HG02970 (cell line): ENCODE results near the gene MAST4.

Experiments used
- ATAC-seq: cut with Tn5 transposase; IDR thresholded peaks from one replicate; pipeline ENCODE4 v1.9.1; 2021; ENCODE audit warnings: mild to moderate bottlenecking, moderate library complexity, moderate number of reproducible peaks; ENCODE audit not compliant: unreplicated experiment, low FRiP score

Gene MAST4

DNA sequence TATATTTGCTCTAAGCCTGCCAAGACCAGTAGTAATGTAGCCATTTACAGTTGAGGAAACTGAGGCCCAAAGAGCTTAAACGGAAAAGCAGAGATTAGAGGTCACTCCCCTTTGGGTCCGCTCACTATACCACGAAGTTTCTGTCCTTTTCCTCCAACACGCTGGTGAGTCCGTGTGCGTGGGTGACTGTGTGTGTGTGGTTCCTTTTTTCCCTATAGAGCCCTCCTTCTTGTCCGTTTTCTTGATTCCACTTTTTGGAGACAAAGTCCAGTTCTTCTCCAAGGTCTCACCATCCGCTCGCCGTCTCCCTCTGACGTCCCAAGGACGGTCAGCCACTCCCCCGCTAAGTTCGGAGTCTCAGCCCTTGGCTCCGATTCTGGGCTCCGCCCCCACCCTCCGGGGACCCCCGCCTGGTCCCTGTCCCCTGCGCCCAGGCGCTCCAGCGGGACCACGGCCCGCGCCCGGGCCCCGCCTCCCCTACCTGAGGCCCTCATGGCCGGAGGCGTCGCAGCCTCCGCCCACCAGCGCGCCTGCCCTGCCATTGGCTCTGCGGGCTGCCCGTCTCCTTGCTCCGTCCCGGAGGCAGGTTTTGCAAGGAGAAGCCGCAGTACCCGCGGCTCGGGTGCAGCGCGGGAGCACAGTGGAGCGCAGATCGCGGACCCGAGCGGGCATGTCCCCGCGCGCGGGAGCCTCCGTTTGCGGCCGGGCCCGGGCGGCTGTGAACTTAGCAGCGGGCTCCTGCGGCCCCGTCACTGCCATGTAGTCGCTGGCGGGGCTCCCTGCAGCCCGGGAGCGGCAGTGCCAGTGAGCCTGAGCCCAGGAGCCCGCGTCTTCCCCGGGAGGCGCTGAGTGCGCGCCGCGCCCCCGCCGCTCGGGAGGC lies at the start of gene MAST4:
TSS of gene MAST4 (plus strand) at position 638 of the 880 bp plus-strand sequence. CDS start 263 bp downstream, outside the sequence.
- ATAC-seq: peak; percentile 97

DNA sequence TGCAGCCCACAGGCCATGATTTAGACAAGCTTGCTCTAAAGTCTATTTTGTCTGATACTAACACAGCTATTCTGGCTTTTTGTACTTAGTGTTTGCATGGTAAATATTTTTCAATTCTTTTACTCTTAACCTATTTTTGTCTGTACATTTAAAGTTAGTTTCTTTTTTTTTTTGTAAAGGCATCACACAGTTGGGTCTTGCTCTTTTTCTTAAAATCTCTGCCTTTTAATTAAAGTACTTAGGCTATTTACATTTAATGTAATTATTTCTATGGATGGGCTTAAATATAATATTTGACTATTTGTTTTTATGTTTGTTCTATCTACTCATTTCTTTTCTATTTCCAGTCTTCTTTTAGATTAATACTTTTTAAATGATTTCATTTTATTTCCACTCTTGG lies 49.7 kb upstream of the MAST4 start:
- no peak for ATAC-seq

DNA sequence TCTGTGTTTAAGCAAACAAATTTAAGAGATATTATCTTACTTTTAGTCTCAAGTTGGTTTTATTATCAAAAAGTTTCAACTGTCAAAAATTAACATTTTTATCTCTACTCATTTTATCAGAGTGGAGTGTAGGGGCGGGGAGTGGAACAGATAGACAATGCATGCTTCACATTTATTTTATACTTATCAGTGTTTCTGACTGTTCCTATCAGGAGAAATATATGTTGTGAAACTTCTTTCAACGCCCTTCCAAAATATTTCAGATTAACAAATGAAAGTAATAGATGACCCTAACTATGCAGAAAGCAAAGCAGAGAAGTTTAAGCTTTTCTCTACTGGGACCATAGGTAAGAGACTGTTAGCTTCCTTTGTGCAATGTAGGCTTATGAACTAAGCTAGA lies 44.9 kb upstream of the MAST4 start:
- no peak for ATAC-seq

DNA sequence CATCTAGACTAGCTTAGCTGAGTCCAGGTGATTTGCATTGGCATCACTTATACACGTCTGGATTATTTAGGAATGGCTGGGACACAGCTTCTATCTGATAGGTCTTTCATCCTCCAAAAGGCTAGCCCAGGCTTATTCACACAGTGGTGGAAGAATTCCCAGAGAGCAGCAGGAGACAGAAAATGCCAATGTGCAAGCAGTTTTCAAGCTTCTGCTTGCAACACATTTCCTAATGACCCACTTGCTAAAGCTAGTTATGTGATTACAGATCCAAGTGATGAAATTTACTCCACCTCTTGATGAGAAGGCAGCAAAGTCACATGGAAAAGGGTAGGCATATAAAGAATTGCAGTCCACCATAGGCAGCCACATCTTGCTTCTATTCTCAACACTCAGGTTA lies 44.2 kb upstream of the MAST4 start:
- no peak for ATAC-seq

DNA sequence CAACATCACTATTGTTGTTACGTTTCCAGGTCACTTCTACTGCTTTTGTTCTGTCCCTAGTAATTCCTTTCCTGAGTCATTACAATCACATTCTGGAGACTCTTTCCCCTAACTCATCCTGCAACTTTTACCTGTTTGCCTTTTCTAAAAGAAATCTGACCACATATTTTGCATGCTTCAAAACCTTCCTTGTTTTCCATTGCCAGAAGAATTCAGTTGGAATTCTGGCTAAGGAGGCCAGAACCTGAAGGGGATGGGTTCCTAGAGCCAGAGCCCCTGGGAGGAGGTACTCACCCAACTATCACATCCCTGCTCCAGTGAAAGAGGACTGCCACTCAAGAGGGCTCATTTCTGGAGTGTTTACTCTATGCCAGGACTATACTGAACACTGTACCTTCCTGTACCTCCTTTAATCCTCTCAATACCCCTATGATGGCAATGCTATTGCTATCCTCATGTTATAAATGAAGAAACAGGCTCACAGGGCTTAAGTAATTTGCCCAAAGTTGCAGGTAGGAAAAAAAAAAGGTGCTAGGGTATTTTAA lies 42.8 kb upstream of the MAST4 start:
- ATAC-seq: no peak

DNA sequence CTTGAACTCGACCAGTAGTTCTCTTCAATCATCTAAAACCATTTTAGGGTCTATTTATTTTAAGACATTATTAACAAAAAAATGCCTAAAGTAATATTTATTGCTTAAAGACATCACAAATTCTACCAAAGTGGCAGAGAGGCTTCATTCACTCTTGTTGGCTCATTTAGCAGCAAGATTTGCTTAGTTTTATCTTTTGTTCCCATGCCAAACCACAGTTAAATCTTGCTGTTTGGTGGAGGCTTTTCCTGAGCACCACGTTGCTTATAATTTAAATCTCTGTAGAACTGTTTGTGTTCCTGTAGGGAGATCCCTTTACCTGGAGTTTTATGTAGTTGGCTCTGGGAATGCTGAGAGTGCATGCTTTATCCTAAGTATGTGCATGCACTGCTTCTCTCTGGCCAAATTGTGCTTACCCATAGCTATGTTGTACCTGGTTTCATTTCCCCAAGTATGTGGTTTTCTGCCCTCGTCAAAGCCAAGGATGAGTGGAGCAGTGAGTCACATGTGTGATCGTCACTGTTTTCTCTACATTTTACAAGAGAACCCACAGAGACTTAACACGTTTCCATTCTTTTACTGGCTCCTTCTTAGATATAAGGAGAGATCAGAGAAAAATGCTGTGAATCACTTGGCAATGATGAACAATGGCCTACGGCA lies 42.1 kb upstream of the MAST4 start:
- ATAC-seq: peak; percentile 90

DNA sequence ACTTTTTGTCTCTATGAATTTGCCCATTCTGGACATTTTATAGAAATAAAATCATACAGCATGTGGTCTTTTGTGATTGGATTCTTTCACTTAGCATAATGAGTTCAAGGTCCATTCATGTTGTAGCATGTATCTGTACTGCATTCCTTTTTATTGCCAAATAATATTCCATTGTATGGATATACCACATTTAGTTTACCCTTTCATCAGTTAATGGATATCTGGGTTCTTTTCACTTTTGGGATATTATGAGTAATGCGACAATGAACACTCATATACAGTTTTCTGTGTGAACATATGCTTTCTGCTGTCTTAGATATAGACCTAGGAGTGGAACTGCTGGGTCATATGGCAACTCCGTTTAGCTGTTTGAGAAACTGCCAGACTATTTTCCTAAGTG lies 41.3 kb upstream of the MAST4 start:
- ATAC-seq: no peak

DNA sequence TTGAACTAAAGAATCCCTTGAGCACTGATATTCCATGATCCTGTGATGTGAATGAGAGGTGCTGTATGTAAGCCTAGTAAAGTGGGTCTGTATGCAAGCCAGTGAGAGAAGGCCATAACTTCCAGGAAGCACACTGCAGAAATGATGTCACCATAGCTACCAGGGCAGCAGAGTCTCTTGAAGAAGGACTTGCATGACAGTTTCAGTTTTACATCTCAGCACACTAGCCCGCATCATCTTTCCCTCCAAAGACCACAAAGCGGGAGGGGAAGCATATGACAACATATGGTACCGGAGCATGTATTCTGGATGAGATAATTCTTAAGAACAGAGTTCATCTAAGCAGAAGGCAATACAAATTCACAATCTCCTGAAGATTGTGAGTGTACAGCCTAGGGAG lies 37.6 kb upstream of the MAST4 start:
- peak; percentile 41 for ATAC-seq

DNA sequence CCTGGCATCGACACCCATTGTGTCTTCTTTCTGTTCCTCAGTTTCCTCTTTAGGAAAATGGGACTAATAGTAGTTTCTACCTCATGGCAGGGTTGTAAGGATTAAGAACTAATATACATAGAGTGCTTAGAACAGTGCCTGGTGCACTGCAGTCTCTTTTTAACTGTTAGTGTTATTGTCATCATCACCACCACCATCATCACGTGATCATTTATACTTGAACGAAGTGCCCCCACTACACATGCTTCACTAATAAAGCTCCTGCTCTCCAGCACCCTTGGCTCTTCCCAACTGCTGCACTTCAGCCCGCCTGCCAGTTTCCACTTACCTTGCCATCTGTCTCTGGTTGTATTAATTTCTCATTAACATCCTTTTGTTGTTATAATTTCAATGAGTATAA lies 35.8 kb upstream of the MAST4 start:
- ATAC-seq: no peak

DNA sequence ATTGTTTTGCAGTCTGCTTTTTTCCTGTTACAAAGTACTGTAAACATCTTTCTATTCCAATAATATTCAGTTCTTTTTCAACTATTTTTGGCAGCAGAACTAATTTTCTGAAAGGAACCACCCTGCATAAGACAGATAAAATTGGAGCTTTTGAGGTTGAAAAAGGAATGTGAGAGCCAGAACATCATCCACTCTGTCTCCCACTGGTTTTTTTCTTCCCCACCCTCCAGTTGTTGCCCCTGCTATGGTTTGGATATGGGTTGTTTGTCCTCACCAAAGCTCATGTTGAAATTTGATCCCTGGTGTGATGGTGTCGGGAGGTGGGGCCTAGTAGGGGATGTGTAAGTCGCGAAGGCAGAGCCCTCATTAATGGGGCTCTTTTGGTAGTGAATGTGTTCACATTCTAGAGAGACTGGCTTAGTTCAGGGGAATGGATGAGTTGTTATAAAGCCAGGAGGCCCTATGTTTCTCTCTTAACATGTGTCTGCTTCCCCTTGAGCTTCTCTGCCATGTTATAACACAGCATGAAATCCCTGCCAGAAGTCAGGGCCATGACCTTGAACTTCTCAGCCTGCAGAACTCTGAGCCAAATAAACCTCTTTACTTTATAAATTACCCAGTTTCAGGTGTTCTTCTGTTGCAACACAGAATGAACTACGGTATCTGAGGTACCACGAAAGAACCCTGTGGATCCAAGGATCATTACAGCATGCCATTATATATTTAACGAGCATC lies 34.8 kb upstream of the MAST4 start:
- ATAC-seq: no peak

DNA sequence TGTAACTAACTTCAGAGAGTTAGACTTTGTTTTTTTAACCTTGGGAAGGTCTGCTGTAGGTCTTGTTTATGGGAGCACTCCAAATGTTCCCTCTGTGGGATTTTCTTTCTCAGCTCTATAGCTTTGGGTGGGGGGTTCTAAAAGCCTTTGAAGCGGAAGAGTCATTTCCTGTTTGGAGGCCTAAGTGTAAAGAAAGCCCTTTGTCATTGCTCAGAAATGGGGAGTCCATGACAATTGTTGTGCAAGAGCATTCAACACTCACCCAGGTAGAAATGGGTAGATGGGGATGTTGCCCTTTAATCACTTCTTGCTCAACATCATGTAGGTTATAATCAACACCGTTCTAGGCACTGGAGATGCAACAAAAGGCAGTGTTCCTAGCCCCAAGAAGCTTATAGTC lies 30.3 kb upstream of the MAST4 start:
- no peak for ATAC-seq

DNA sequence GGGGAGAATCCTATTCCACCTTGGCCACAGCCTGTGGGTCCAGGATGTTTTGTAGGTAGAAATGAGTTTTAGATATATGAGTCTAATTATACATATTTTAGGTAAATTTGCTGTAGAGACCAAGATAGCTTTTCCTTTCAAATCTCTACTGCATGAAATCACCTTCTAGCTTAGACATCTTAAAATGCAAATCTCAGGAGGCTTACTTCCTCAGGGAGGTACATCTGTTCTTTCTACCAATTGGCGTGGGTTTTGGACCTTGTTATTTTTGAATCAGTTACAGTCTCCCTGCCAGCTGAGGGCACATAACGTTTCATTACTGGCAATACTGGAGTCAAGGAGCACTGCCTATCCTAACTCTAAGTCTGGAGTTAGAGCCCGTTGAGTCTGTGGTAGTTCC lies 28.7 kb upstream of the MAST4 start:
- no peak for ATAC-seq

DNA sequence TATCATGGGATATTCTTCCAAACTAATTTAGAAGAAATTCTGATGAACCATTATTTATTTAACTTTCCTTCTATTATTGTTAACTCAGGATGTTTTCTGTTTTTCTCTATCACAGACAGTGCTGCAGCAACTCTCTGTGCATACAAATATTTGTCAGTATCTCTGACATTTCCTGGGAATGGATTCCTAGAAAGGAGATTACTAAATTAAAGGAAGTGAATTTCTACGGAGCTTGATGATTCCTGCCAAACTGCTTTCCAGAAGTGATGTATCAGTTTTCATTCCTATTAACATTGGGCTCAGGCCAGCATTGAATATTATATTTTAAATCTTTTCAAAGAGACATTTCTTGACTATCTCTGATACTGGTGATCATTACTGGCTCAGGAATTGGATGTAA lies 26.0 kb upstream of the MAST4 start:
- ATAC-seq: no peak

DNA sequence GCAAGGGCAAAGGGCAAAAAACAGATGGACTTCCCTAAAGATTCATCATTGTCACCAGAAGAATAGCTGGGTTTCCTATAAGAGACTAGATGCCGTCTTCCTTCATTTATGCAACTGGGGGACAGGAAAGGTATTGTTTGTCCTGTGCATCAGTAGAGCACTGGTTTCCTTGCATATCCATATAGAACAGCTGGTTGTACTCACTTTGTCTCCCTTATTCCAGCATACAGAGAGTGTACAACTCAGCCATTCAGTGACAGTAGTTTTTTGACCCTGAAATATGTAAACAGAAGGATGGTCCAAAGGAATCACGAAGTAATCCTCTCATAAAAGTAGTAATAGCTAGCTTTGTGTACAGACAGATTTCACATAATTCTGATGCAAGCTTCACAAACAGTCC lies 22.5 kb upstream of the MAST4 start:
- no peak for ATAC-seq

DNA sequence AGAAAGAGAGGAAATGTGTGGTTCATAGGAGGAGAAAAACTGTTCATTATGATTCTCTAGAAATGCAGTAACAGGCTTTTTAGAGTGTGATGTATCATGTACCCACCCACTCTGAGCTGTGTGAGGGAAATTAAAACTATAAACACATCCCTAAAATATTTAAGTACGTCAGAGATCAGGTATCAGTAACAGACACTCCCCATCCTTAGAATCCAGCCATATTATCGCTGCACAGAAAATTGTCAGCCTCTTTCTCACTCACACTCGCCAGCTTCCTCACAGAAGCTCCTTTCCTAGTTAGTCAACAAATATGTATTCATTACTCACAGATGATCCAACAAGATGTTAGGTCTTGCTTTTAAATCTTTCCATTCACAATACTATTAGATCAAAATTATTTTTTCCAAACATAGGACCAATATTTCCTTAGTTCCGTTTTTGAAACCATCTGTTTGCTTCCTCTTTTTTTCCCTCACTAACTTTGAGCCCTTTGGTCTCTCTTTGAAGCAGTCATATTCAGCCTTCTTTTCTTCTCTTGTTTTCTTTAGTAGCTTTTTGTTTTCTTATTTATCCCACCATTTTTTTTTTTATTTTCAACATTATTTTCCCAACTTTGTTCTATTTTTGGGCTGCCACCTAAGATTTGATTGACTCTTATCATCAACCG lies 13.6 kb upstream of the MAST4 start:
- ATAC-seq: no peak

DNA sequence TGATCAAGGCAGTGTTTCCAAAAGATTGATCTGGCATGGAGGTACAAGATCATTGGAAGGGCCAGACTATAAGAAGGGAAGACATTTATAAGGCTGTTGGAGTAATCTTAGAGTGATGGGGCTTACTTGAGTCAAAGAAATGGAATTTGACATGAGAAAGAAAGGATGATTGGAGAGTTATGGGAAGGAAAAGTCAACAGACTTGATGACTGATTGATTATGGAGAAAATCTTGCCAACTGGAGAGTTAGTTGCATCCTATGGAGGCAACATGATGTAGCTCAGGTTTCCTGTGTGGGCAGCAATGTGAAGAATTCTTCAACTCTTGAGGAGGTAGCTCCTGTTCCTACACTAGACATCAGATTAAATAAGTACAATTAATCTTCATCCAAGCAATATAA lies 10.9 kb upstream of the MAST4 start:
- no peak for ATAC-seq

DNA sequence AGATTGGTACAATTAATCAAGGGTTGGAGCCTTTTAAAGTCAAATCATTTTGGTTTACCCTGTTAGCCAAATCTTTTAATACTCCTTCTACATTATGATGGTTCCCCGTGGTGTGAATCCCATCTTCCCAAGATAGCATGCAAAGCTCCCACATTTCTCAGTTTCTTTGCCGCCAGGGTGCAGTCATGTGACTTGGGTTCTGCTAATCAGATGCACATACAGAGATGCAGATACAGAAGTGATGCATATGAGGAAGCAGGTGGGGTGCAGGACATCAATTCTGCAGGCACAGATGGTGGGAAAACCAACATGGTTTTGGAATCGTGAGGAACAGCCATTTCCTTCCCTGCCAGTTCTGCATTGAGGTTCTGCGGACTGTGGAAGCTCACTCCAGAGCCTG lies 8.4 kb upstream of the MAST4 start:
- no peak for ATAC-seq

DNA sequence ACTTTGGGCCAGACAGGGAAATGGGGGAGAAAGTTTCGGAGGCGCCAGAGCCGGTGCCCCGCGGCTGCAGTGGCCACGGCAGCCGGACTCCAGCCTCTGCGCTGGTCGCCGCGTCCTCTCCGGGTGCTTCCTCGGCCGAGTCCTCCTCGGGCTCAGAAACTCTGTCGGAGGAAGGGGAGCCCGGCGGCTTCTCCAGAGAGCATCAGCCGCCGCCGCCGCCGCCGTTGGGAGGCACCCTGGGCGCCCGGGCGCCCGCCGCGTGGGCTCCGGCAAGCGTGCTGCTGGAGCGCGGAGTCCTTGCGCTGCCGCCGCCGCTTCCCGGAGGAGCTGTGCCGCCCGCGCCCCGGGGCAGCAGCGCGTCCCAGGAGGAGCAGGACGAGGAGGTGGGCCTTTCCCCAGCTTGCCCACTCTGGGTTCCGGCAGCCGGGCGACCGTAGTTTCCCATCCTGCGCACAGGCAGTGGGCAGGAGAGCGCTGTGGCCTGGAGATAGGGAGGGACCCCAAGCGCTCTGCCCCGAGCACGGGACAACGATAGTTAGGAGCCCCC lies 516 bp downstream of the MAST4 start:
- peak; percentile 22 for ATAC-seq

DNA sequence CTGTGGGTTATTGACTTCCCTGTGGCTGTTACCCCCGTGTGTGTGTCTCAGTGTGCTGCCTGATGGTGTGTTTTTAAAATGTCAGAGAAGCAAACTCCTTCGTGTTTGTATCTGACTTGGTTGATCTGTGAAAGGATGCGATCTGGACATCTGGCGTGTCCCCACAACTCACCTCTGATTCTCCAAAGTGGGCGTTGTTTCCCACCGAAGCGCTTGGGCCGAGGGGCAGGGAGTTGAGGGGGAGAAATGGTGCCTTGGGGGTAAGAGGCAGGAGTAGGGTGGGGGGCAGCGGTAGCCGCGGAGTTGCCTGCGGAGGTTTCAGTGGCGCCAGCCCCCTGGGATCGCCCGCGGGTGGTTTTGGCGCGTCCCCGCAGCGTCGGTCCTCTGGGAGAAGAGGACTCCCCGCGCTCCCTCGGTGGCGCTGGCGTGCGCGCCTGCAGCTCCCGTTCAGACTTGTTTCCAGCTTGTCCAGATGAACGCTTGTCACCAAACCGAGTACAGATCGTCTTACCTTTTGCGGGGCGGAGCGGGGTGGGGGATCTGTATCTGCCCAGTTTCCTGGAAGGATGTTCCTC lies 1.1 kb downstream of the MAST4 start:
- no peak for ATAC-seq

DNA sequence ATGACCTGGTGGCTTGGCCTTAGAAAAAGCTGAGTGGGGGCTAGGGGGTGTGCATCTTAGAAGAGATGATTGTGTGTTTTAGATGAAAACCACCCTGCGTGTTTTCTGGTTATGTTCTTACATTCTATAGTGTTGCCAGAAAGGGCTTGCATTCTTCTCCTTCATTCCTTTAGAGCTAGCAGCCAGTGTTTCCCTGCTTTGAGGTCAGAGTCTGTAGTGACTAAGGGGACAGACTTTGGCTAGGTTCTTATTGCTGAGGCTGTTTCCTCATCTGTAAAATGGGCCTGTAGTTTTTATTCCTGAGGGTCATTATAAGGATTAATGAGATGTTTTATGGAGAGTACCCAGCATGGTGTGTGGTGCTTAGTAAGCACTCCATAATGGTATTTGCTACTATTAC lies 6.4 kb downstream of the MAST4 start:
- ATAC-seq: no peak
